ENCODE measurements around the gene WBP1L. TPM values are rescaled to one million over a fixed set of nuclear protein-coding genes. Genes with fewer than 3 reads are reported as not detected.
"Not testable (repeated sequence)": the region's sequence is repeated elsewhere in the genome, so short reads cannot be mapped to it uniquely, and the experiment has no call there.

The WBP1L gene
- total and polyA plus RNA-seq, 2 of the 13 experiments (the other 11 are each of a cell fraction or from before 2014, with no cell fraction given) = 8.3 to 12.3 TPM

- TF ChIP-seq ARID5B (CRISPR knock-in tag; IDR thresholded peaks at IDR 0.05) = 0 out of 2 replicates have a peak, but pooled peaks have one; percentile 36
- TF ChIP-seq FOXP1 (IDR thresholded peaks at IDR 0.05); HNF4G (CRISPR knock-in tag; IDR thresholded peaks at IDR 0.05; ENCODE audit: borderline replicate concordance, low read depth); SOX6 (IDR thresholded peaks at IDR 0.05): not testable (repeated sequence)
- TF ChIP-seq FOXP1 (CRISPR knock-in tag; IDR thresholded peaks at IDR 0.05) = 0 out of 2 replicates have a peak, but pooled peaks have one; percentile 17
- TF ChIP-seq HNF4A (CRISPR knock-in tag; IDR thresholded peaks at IDR 0.05) = peak; percentile 83
- peak; percentile 72; the same call in 1 of the 2 replicates for TF ChIP-seq NCOR1 (IDR thresholded peaks at IDR 0.05; ENCODE audit: borderline replicate concordance, low read length)
- TF ChIP-seq PAXIP1 (CRISPR knock-in tag; conservative IDR thresholded peaks at IDR 0.05) = peak; percentile 46
- TF ChIP-seq SETDB1 (CRISPR knock-in tag; IDR thresholded peaks at IDR 0.05; ENCODE audit: borderline replicate concordance) = 0 out of 2 replicates have a peak, but pooled peaks have one; percentile 75
- TF ChIP-seq HNF4G (IDR thresholded peaks at IDR 0.05; ENCODE audit: borderline replicate concordance, low read depth, low read length) = peak; percentile 29; the same call in 1 of the 2 replicates
- peak; percentile 18; the same call in 1 of the 2 replicates for TF ChIP-seq SOX6 (CRISPR knock-in tag; IDR thresholded peaks at IDR 0.05)
These were observed 100.5 kb downstream of the WBP1L start (continued) for GRCh38 chr10:102844190-102844776.
